IMR-90 (cell line): ENCODE results near the gene TTLL8.

Source experiments
- BHLHE40 ChIP-seq: fragments of 150-350 bp; IDR thresholded peaks from 2 replicates; pipeline ENCODE4 v1.6.1; 2016; ENCODE audit warnings: mild to moderate bottlenecking, low read depth, low read length
- CEBPB ChIP-seq: IDR thresholded peaks from 2 replicates; pipeline ENCODE4 v1.6.1; 2012; ENCODE audit warnings: low read depth, low read length, improper control_type of control experiment
- MAFK ChIP-seq: IDR thresholded peaks from 2 replicates; pipeline ENCODE4 v1.6.1; 2012; ENCODE audit warnings: low read depth, low read length, improper control_type of control experiment
- POLR2A ChIP-seq: IDR thresholded peaks from 2 replicates; pipeline ENCODE4 v1.6.1; 2012; ENCODE audit warnings: mild to moderate bottlenecking, low read depth, low read length
- RAD21 ChIP-seq: IDR thresholded peaks from 2 replicates; pipeline ENCODE4 v1.6.1; 2012; ENCODE audit warnings: low read length, improper control_type of control experiment
- RCOR1 ChIP-seq: IDR thresholded peaks from 2 replicates; pipeline ENCODE4 v1.6.1; 2012; ENCODE audit warnings: mild to moderate bottlenecking, low read length, improper control_type of control experiment; ENCODE audit not compliant: insufficient replicate concordance
- SMC3 ChIP-seq: fragments of 150-350 bp; IDR thresholded peaks from 2 replicates; pipeline ENCODE4 v1.6.1; 2016; ENCODE audit warnings: low read depth, mild to moderate bottlenecking, antibody characterized with exemption, low read length, moderate library complexity
- TF ChIP-seq, protein P1 (sequence below): conservative IDR thresholded peaks from 2 replicates; pipeline ENCODE4 v1.5.1; 2012; ENCODE audit warnings: mild to moderate bottlenecking, low read depth, low read length, improper control_type of control experiment
- TF ChIP-seq, protein P2 (sequence below): fragments of 150-350 bp; IDR thresholded peaks from 2 replicates; pipeline ENCODE4 v1.6.1; 2017; ENCODE audit warnings: mild to moderate bottlenecking, antibody characterized with exemption, low read length, low read depth
- TF ChIP-seq, protein P3 (sequence below): fragments of 150-350 bp; IDR thresholded peaks from 2 replicates; pipeline ENCODE4 v1.6.1; 2016; ENCODE audit warnings: low read depth, mild to moderate bottlenecking, low read length, moderate library complexity, borderline replicate concordance

DNA sequence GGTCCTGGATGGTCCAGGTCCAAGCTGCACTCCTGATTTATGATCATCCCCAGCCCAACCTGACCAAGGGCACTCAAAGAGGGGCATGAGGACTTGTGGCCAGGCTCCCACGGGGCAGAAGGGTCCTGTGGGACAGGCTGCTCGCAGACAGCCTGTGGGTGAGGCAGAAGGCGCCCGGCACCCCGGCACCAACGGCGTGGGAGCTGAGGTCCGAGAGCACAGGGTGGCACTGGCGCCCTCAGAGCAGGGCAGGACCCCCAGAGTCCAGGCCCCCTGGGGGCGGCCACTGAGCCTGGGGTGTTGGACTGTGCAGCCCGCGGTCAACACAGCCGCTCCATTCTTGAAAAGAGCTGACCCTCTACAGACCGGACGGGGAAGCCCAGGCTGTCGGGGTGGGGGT is 48.8 kb downstream of the TTLL8 start:
- TF ChIP-seq, protein P1, sequence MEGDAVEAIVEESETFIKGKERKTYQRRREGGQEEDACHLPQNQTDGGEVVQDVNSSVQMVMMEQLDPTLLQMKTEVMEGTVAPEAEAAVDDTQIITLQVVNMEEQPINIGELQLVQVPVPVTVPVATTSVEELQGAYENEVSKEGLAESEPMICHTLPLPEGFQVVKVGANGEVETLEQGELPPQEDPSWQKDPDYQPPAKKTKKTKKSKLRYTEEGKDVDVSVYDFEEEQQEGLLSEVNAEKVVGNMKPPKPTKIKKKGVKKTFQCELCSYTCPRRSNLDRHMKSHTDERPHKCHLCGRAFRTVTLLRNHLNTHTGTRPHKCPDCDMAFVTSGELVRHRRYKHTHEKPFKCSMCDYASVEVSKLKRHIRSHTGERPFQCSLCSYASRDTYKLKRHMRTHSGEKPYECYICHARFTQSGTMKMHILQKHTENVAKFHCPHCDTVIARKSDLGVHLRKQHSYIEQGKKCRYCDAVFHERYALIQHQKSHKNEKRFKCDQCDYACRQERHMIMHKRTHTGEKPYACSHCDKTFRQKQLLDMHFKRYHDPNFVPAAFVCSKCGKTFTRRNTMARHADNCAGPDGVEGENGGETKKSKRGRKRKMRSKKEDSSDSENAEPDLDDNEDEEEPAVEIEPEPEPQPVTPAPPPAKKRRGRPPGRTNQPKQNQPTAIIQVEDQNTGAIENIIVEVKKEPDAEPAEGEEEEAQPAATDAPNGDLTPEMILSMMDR = no peak
- no peak for TF ChIP-seq POLR2A
- TF ChIP-seq RAD21 = no peak
- no peak for TF ChIP-seq SMC3
- TF ChIP-seq, protein P2, sequence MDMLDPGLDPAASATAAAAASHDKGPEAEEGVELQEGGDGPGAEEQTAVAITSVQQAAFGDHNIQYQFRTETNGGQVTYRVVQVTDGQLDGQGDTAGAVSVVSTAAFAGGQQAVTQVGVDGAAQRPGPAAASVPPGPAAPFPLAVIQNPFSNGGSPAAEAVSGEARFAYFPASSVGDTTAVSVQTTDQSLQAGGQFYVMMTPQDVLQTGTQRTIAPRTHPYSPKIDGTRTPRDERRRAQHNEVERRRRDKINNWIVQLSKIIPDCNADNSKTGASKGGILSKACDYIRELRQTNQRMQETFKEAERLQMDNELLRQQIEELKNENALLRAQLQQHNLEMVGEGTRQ = no peak
- no peak for TF ChIP-seq MAFK
- TF ChIP-seq, protein P3, sequence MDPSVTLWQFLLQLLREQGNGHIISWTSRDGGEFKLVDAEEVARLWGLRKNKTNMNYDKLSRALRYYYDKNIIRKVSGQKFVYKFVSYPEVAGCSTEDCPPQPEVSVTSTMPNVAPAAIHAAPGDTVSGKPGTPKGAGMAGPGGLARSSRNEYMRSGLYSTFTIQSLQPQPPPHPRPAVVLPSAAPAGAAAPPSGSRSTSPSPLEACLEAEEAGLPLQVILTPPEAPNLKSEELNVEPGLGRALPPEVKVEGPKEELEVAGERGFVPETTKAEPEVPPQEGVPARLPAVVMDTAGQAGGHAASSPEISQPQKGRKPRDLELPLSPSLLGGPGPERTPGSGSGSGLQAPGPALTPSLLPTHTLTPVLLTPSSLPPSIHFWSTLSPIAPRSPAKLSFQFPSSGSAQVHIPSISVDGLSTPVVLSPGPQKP = no peak
- TF ChIP-seq CEBPB = no peak
- TF ChIP-seq RCOR1 = no peak
- no peak for TF ChIP-seq BHLHE40
